ENCODE results near the gene DSG1.
"Not testable (repeated sequence)": the region's sequence is repeated elsewhere in the genome, so short reads cannot be mapped to it uniquely, and the experiment has no call there.

- TF ChIP-seq, protein P1, sequence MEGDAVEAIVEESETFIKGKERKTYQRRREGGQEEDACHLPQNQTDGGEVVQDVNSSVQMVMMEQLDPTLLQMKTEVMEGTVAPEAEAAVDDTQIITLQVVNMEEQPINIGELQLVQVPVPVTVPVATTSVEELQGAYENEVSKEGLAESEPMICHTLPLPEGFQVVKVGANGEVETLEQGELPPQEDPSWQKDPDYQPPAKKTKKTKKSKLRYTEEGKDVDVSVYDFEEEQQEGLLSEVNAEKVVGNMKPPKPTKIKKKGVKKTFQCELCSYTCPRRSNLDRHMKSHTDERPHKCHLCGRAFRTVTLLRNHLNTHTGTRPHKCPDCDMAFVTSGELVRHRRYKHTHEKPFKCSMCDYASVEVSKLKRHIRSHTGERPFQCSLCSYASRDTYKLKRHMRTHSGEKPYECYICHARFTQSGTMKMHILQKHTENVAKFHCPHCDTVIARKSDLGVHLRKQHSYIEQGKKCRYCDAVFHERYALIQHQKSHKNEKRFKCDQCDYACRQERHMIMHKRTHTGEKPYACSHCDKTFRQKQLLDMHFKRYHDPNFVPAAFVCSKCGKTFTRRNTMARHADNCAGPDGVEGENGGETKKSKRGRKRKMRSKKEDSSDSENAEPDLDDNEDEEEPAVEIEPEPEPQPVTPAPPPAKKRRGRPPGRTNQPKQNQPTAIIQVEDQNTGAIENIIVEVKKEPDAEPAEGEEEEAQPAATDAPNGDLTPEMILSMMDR (IDR thresholded peaks at IDR 0.05; ENCODE audit: insufficient read depth, low read length, poor library complexity, severe bottlenecking) = not testable (repeated sequence)
- TF ChIP-seq EZH2phosphoT487 (conservative IDR thresholded peaks at IDR 0.05; ENCODE audit: low read length) = not testable (repeated sequence)
Measured at GRCh38 chr18:31289446-31289845, 28.5 kb upstream of the DSG1 start.

Measured in SU-DHL-6 (cell line).